Tibial artery (tissue), 4 donors: ENCODE results near the gene ADAD2.

Source experiments
- DNase-seq, 2 donors: peaks; one replicate each; pipeline ENCODE4 v3.0.0-alpha.2; 2019
- H3K27ac ChIP-seq, 2 donors: fragments of 200-600 bp; sonication (generic) in 1 of 2; 1 replicate in 1 of 2; 2 replicates in 1 of 2; pipeline ENCODE4 v1.5.1; 2018 to 2019; ENCODE audit warnings: mild to moderate bottlenecking in 1 of 2
- H3K27me3 ChIP-seq, 2 donors: fragments of 200-600 bp; sonication (generic) in 1 of 2; one replicate each; pipeline versions ENCODE4 v1.5.1 to v1.6.0; 2016 to 2019
- H3K36me3 ChIP-seq, 3 donors: fragments of 200-600 bp; sonication (generic) in 2 of 3; one replicate each; pipeline ENCODE4 v1.5.1; 2016 to 2019; ENCODE audit warnings: mild to moderate bottlenecking in 2 of 3
- H3K4me1 ChIP-seq, 4 donors: fragments of 200-600 bp; sonication (generic) in 2 of 4; 1 replicate in 3 of 4; 2 replicates in 1 of 4; pipeline ENCODE4 v1.5.1; 2016 to 2019
- H3K4me3 ChIP-seq, 2 donors: fragments of 200-600 bp; sonication (generic) in 1 of 2; 1 replicate in 1 of 2; 2 replicates in 1 of 2; pipeline ENCODE4 v1.5.1; 2018 to 2019; ENCODE audit warnings: mild to moderate bottlenecking in 2 of 2
- H3K9me3 ChIP-seq, 3 donors: fragments of 200-600 bp; sonication (generic) in 1 of 3; one replicate each; pipeline ENCODE4 v1.5.1; 2016 to 2019
- intact Hi-C: fragments of 100-400 bp; cut with DNase I; formaldehyde crosslinking; loops from one replicate; pipeline ENCODE4 v1.15.0; 2023; ENCODE audit warnings: low total_unique reads
- TF ChIP-seq, protein P1 (sequence below), 2 experiments: fragments of 200-600 bp in 1 of 2; fragments of 450-650 bp in 1 of 2; IDR thresholded peaks; one replicate each; pipeline ENCODE4 v1.5.1; 2017 to 2019; ENCODE audit warnings: antibody characterized with exemption in 2 of 2, mild to moderate bottlenecking in 1 of 2, moderate library complexity in 1 of 2

ADAD2 gene

DNA sequence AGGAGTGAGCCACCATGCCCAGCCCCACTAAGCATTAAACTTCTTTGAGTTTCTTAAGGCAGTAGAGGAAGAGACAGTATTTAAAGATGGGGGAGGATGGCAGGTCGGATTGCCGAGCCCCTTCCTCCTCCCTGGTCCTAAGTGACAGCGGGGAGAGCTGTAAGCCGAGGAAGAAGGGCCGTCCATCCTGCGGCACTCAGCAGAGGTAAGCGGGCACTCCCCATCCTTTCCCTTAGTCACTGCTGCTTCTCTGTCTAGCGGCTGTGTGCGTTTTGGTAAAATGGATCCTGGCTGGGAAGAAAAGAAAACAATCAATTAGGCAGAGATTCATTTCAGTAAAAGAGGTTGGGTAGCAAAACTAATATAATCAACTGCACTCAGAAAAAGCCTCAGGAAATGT lies 31.9 kb upstream of the ADAD2 start:
- H3K27me3 ChIP-seq, result peaks cover 0 to 21% of the 10 kb centered on the region in 2 donors
- peak in 1 of 2 donors; percentile 39 for DNase-seq
- H3K36me3 ChIP-seq, result no peaks in the 10 kb centered on the region
- H3K4me1 ChIP-seq, result no peaks in the 10 kb centered on the region
- H3K4me3 ChIP-seq, result no peak overlapping the region
- intact Hi-C loops, result no loop called here
- no peaks in the 10 kb centered on the region for H3K9me3 ChIP-seq
- H3K27ac ChIP-seq, result no peak overlapping the region
- TF ChIP-seq, protein P1, sequence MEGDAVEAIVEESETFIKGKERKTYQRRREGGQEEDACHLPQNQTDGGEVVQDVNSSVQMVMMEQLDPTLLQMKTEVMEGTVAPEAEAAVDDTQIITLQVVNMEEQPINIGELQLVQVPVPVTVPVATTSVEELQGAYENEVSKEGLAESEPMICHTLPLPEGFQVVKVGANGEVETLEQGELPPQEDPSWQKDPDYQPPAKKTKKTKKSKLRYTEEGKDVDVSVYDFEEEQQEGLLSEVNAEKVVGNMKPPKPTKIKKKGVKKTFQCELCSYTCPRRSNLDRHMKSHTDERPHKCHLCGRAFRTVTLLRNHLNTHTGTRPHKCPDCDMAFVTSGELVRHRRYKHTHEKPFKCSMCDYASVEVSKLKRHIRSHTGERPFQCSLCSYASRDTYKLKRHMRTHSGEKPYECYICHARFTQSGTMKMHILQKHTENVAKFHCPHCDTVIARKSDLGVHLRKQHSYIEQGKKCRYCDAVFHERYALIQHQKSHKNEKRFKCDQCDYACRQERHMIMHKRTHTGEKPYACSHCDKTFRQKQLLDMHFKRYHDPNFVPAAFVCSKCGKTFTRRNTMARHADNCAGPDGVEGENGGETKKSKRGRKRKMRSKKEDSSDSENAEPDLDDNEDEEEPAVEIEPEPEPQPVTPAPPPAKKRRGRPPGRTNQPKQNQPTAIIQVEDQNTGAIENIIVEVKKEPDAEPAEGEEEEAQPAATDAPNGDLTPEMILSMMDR (IDR thresholded peaks at IDR 0.05), result no peak

DNA sequence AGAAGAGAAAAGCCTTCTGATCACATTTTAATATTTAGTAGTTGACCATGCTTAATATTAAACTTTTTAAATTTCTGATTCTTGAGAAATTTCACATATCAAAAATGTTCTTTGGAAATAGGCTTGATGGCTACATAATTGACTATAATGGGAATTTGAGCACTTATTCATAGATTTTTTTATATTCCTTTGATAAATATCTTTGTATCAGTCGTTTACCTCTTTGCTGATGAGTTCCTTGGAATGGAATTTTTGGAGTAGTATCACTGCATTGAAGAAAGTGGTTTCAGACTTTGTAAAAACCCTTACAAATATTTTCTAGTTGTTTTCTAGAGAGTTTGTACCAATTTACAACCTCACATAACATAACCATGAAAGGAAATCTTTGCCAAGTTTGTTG lies 31.2 kb upstream of the ADAD2 start:
- DNase-seq, result no peak
- Histone ChIP-seq H3K36me3 (no peaks in the 10 kb centered on the region), H3K27me3 (peaks cover 0 to 24% of the 10 kb centered on the region in 2 donors), H3K4me1 (no peaks in the 10 kb centered on the region), H3K4me3 (no peak overlapping the region), H3K27ac (no peak overlapping the region), H3K9me3 (no peaks in the 10 kb centered on the region)
- intact Hi-C loops, result no loop called here
- TF ChIP-seq, protein P1 (IDR thresholded peaks at IDR 0.05), result no peak

DNA sequence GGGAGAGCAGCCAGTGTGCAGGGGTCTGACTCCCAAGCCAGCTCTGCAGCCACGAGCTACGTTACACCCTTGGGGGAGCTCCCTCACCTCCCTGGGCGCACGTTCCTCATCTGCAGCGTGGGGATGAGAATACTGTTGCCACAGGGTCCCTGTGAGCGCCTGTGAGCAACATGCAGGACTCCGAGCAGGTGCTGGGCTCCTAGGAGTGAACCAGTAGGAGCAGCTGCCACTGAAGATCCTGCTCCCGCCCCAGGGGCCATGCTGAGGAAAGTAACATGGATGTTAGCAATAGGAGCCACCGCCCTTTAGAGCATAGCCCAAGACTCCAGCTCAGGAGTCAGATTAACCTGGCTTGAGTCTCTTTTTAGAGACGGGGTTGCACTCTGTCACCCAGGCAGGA lies 29.9 kb upstream of the ADAD2 start:
- no peaks in the 10 kb centered on the region for H3K4me1 ChIP-seq
- intact Hi-C loops, result no loop called here
- TF ChIP-seq, protein P1 (IDR thresholded peaks at IDR 0.05), result no peak

DNA sequence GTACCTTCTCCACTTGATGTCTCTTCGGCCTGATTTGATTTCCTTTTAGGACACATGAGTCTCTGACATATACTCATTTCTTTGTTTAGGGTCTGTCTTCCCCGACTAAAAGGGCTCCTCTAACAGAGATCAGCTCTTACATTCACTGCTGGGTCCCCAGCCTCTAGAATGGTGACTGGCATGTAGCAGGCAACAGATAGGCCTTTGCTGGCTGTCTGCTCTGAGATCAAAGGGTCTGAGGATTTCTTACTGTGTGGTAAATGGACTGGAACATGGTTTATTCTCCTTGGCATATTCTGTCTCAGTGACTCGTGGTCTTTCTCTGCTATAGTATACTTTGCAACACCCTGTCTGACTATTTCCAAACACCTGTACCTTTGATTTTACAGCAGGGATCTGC lies 29.2 kb upstream of the ADAD2 start:
- no peak overlapping the region for H3K27ac ChIP-seq
- H3K27me3 ChIP-seq, result peaks cover 0 to 28% of the 10 kb centered on the region in 2 donors
- no peaks in the 10 kb centered on the region for H3K36me3 ChIP-seq
- no peaks in the 10 kb centered on the region for H3K9me3 ChIP-seq
- DNase-seq, result no peak
- H3K4me3 ChIP-seq, result no peak overlapping the region
- intact Hi-C loops, result no loop called here
- TF ChIP-seq, protein P1 (IDR thresholded peaks at IDR 0.05), result no peak
- H3K4me1 ChIP-seq, result no peaks in the 10 kb centered on the region

More for the DNA sequence above, 29.9 kb upstream of the ADAD2 start:
- no peak overlapping the region for H3K27ac ChIP-seq
- peak in 1 of 2 donors; percentile 50 for DNase-seq
- H3K36me3 ChIP-seq, result no peaks in the 10 kb centered on the region
- no peak overlapping the region for H3K4me3 ChIP-seq
- peaks cover 0 to 24% of the 10 kb centered on the region in 2 donors for H3K27me3 ChIP-seq
- H3K9me3 ChIP-seq, result no peaks in the 10 kb centered on the region

DNA sequence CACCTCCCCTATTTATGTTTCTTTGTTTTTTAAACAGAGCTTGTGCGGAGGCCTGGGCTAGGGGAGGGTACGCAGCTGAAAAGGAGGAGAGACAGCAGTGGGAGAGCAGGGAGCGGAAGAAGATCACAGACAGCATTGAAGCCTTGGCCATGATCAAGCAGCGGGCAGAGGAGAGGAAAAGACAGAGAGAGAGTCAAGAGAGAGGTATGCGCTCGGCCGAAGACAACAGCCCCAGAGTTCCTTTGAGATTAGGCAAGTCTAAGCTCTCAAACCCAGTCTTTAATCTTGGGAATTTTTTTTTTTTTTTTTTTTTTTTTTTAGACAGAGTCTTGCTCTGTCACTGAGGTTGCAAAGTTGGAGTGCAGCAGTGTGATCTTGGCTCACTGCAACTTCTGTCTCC lies 25.2 kb upstream of the ADAD2 start:
- no peaks in the 10 kb centered on the region for H3K9me3 ChIP-seq
- TF ChIP-seq, protein P1 (IDR thresholded peaks at IDR 0.05), result no peak
- intact Hi-C loops, result no loop called here
- H3K4me1 ChIP-seq, result no peaks in the 10 kb centered on the region
- DNase-seq, result no peak
- H3K36me3 ChIP-seq, result no peaks in the 10 kb centered on the region
- no peak overlapping the region for H3K4me3 ChIP-seq
- H3K27me3 ChIP-seq, result peaks cover 0 to 37% of the 10 kb centered on the region in 2 donors
- H3K27ac ChIP-seq, result no peak overlapping the region
